ENCODE measurements around the gene EML2.

- TF ChIP-seq SIN3A (IDR thresholded peaks at IDR 0.05; ENCODE audit: low read depth, low read length) = no peak
- no peak for TF ChIP-seq POLR2A (IDR thresholded peaks at IDR 0.05; ENCODE audit: low read depth, low read length)
- TF ChIP-seq POLR2AphosphoS5 (IDR thresholded peaks at IDR 0.05; ENCODE audit: low read length) = no peak
- TF ChIP-seq IKZF2 (IDR thresholded peaks at IDR 0.05) = no peak
- no peak for TF ChIP-seq HCFC1 (IDR thresholded peaks at IDR 0.05; ENCODE audit: low read length)
- TF ChIP-seq ATF2 (IDR thresholded peaks at IDR 0.05; ENCODE audit: low read length) = no peak
- TF ChIP-seq EP300 (IDR thresholded peaks at IDR 0.05; ENCODE audit: borderline replicate concordance in 1 of 2, control insufficient read depth in 1 of 2, low read depth in 2 of 2, low read length in 2 of 2) = no peak
- TF ChIP-seq TAF1 (IDR thresholded peaks at IDR 0.05; ENCODE audit: borderline replicate concordance, low read depth, low read length) = no peak
- TF ChIP-seq CHD2 (IDR thresholded peaks at IDR 0.05; ENCODE audit: borderline replicate concordance, low read depth, low read length) = no peak
- no peak for TF ChIP-seq NFYB (IDR thresholded peaks at IDR 0.05; ENCODE audit: insufficient read depth, low read depth, low read length)
- no peak for TF ChIP-seq EZH2 (IDR thresholded peaks at IDR 0.05; ENCODE audit: borderline replicate concordance, control insufficient read depth, low read depth, low read length)
- TF ChIP-seq CTCF (IDR thresholded peaks at IDR 0.05 in 2 of 3, conservative IDR thresholded peaks at IDR 0.05 in 1 of 3; ENCODE audit: control insufficient read depth in 2 of 3, extremely low read depth in 1 of 3, insufficient read depth in 1 of 3, low read depth in 3 of 3, low read length in 3 of 3) = no peak
- no peak for TF ChIP-seq E2F8 (IDR thresholded peaks at IDR 0.05; ENCODE audit: low read depth, partially characterized antibody)
- no peak for TF ChIP-seq POLR2AphosphoS2 (IDR thresholded peaks at IDR 0.05; ENCODE audit: low read depth, low read length)
Observed at GRCh38 chr19:45600340-45600885, 38.8 kb downstream of the EML2 start.

All from GM12878 (cell line).